Ramos (cell line): ENCODE results near the gene SERPINA4.

Source experiments
- in situ Hi-C: fragments of 300-500 bp; cut with MboI; formaldehyde crosslinking; loops from one replicate; pipeline ENCODE4 v1.14.3; 2022; ENCODE audit warnings: low sequenced_read_pairs; ENCODE audit not compliant: unreplicated experiment

Gene SERPINA4

GRCh38 chr14:94612174-94612573 lies 50.9 kb downstream of the SERPINA4 start, which contains the start of gene SERPINA3:
TSS of gene SERPINA3 (plus strand) at chr14:94612391. CDS start at chr14:94614442, 2,051 bp downstream.
- in situ Hi-C loops, result no loop called here

- in situ Hi-C loops, result no loop called here
Observed at GRCh38 chr14:94612580-94613554, 51.6 kb downstream of the SERPINA4 start.

GRCh38 chr14:94613720-94614644 lies 52.7 kb downstream of the SERPINA4 start:
- in situ Hi-C loops, result no loop called here

- in situ Hi-C loops, result no loop called here
Observed at GRCh38 chr14:94614802-94615201, 53.6 kb downstream of the SERPINA4 start.

GRCh38 chr14:94615254-94615653 lies 54.0 kb downstream of the SERPINA4 start:
- in situ Hi-C loops, result no loop called here

GRCh38 chr14:94615823-94616570 lies 54.8 kb downstream of the SERPINA4 start:
- in situ Hi-C loops, result no loop called here

GRCh38 chr14:94617366-94617941 lies 56.2 kb downstream of the SERPINA4 start:
- in situ Hi-C loops, result no loop called here

- in situ Hi-C loops, result no loop called here
Observed at GRCh38 chr14:94617988-94618822, 57.0 kb downstream of the SERPINA4 start.

GRCh38 chr14:94619297-94619696 lies 58.1 kb downstream of the SERPINA4 start:
- in situ Hi-C loops, result no loop called here
